ENCODE measurements around the gene FAXDC2.
"Not testable (repeated sequence)": the region's sequence is repeated elsewhere in the genome, so short reads cannot be mapped to it uniquely, and the experiment has no call there.

The FAXDC2 gene

DNA sequence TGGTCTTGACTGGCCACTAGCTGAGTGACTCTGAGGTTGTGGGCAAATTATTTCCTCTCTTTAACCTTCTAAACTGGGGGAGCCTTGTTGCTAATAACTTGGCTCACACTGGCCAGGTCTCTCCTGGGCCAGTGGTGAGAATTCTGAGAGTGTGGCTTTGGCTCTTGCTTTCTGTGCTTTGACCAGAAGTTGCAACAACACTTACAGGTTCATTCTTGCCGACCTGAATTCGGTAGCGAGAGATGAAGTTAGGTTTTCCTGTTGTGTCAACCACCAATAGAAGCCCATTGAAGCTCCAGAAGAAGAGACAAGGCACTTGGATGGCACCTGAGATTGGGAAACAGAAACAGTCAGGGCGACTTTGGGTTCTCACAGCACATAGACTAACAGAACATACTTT is 19.8 kb downstream of the FAXDC2 start:
- no peak for DNase-seq (ENCODE audit: low read depth in 2 of 2)

DNA sequence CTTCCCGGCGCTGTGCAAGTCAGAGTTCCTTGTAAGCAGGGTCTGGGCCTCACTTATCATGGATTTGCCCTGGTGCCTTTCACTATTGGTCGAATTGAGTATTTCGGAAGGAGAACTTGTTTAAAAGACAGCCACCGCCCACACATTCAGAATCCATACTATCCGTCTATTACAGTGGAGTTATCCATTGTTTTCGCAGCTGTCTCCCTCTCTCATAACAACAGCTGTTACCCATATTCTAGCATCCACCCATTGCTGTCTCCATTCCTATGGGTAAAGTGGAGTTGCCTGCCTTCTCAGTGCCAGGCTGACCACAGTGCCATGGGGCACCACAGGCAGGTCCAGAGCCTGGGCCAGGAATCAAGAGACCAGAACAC is 20.2 kb downstream of the FAXDC2 start:
- DNase-seq (ENCODE audit: low read depth in 2 of 2): no peak

DNA sequence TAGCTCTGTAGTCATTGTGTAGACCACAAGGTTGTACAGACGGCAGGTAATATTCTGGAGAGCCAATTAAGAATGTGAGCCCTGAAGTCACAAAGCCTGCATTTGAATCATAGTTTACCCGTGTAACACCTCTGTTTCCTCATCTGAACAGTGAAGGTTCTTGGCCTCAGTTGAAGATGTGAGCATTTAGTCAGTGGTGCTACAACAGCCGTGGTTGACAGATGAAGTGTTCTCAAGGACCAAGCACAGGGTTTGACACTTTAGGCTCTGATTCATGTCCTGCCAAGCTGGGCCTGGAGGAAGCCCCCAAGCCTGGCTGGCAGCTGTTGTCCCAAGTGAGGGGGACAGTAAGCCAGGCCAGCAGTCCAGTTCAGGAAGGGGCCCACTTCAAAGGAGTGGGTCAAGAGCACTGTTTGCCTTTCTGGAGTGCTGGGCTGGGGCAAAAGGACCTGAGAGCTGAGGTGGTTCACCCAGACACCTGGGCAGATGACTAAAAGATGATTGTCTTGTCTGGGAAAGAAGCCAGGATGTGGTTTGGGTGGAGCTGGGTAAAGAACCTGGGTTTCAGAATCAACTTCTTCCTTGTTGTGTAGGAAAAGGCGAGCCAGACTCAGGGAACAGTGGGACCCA is 20.7 kb downstream of the FAXDC2 start:
- DNase-seq (ENCODE audit: low read depth in 2 of 2): no peak

DNA sequence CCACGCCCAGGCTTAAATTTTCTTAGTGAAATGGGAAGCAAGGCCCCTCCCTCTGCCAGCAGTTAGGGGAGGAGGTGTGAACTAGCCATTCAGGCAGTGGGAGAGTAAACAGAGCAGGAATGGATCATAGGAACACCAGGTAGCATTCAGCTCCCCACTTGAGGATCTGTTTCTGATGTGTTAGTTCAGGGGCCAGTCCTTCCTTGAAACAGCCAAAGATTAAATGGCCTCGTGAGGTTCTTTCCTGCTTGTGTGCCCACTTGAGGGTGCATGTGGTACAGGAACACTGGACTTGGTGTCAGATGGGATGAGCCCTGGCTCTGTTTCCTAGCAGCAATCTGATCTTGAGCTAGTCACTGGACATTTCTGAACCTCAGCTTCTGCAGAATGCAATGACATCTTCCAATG is 21.2 kb downstream of the FAXDC2 start:
- no peak for DNase-seq (ENCODE audit: low read depth in 2 of 2)

DNA sequence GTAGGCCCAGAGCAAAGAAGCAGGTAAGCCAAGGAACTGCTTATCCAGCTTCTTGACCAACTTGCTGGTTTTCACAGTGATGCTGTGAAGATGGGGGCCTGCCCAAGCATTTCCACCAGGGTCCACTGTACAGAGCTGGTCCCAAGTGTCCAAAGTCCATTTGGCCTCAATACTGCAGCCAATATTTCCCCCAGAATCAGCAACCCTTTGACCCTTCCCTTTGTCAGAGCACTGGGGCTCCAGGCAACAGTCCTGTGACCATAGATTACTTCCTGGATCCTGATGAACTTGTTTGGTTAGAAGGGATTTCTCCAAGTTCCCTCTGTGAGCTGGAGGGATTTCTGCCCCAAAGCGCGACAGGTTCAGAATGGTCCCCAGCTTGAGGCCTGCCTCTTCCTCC is 26.3 kb downstream of the FAXDC2 start:
- no peak for DNase-seq (ENCODE audit: low read depth in 2 of 2)

DNA sequence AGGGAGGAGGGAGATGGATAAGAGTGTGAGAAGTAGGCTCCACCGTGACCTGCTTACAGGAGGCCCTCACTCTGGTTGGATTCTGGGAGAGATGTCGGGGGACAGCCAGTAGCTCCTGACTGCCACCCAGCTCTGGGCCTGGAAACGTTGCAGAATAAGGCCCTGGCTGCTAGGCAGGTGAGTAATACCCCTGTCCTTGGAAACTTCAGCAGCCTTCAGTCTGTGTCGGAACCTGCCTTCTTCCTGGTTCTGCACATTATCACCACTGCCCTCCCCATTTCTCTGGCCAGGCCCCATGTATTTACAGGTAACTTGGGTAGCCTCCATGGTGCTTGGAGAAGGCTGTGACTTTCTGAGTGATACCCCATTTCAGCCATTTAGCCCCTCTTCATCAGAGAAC is 26.8 kb downstream of the FAXDC2 start:
- no peak for DNase-seq (ENCODE audit: low read depth in 2 of 2)

DNA sequence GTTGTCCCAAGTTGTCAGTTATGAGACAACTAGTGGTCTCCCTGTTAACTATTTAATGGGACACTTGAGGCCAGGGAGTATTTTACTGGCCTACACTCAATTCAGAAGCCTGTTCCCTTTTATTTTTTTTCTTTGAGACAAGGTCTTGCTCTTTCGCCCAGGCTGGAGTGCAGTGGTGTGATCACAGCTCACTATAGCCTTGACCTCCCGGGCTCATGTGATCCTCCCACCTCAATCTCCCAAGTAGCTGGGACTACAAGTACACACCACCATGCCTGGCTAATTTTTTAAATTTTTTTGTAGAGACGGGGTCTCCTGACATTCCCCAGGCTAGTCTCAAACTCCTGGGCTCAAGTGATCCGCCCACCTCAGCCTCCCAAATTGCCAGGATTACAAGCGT is 27.5 kb downstream of the FAXDC2 start:
- not testable (repeated sequence) for DNase-seq (ENCODE audit: low read depth in 2 of 2)

DNA sequence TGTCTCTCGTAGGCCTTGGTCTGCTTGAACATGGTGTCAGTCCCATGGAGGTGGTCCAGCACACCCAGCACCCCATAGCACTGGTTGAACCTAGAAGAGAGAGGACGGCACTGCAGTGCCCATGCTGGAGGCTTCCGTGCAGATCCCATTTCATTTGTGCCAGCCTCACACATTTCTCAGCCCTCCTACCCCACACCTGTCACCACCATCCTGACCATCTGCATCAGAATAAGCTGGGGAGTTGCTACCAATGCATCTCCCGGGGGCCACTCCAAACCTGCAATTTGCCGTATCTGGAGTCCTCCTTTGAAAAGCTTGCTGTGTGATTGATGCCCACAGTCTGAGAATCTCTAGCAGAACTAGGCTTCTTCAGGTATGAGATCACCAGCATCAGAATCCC is 30.0 kb downstream of the FAXDC2 start:
- DNase-seq (ENCODE audit: low read depth in 2 of 2): no peak

DNA sequence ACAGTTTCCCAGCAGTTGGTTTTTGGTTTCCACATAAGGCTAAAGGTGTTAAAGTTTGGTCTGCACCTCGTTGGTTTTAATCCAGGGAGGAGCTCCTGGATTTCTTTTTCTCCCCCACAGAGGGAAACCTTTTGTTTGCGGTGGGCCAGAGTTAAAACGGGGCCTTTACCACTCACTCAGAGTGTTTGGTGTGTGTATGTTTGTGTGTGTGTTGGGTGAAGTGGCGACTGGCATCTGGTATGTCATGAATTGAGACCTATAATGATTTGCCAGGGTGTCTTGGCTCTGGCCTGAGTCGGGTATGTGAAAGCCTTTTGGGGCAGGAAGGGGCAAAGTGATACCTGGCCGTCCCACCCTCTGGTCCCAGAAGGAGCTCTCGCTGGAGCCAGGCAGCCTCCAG is 30.9 kb downstream of the FAXDC2 start:
- no peak for DNase-seq (ENCODE audit: low read depth in 2 of 2)

DNA sequence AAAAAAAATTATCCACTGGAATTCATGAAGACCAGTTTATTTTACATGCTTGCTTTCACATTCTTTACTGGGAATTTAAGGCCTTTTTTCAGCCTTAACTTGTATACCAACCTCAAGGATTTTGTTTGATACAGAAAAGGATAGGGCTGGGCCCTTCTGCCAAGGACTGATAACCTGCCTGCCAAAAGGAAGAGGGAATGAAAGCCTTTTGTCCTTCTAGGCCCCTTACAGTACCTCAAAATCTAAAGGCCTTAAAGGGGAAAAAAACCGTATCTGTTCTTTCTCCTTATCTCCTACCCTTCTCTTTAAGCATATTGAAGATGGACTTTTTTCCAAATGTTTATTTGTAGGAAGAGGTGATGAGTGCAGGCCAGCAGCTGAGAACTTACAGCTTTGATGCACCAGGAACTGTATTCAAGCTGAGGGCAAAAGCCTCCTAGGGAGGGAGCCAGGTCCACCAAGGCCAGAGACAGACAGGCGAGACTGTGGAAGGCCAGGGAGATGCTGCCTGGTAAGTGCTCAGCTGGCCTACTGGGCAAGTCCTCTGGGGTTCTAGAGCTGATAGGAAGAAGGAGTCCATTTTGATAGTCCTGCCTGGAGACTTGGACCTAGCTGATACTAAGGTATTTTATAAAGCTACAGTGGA is 31.8 kb downstream of the FAXDC2 start:
- no peak for DNase-seq (ENCODE audit: low read depth in 2 of 2)

DNA sequence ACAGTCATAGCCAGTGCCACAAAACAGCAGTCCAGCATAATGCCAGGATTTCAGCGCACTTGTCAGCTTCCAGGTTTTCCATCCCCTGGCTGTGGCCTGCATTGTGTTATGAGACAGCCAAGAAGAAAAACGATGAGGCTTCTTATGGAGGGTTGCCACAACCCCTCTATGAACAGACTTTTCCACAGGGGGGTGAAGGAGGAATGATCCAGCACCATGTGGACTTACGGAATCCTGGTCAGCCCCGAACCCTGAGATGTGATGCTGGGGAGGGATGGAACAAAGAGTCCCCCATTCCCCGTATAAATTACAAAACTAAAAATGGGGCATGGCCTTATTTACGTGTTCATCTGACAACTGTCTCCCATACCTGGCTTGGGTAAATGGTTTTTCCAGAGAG is 32.6 kb downstream of the FAXDC2 start:
- DNase-seq (ENCODE audit: low read depth in 2 of 2): no peak

DNA sequence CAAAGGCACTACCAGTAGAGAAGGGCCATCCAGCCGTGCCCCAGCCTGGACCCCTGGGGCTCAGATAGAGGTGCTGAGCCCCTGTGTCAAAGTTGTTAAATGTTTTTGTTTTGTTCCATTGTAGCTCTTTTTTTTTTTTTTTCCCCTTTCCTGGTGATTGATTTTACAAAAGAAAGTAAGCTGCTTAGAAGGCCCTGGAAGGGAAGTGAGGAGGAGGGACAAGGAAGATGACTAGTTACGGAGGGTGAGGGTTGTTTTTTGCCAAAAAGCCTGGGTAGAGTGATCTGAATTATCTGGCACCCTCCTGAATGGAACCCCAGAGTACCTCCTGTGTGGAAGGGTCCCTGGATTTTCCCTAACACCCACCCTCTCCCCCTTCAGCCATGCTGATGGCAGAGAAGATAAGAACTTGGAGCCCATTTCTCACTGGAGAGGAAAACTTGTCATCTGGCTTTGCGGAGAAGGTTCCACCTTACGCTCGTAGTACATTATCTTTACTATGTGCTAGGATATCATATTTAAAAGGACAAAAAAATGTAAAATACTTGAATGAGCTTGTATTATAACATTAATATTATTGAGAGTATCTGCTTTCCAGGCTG is 33.4 kb downstream of the FAXDC2 start:
- DNase-seq (ENCODE audit: low read depth in 2 of 2): no peak

DNA sequence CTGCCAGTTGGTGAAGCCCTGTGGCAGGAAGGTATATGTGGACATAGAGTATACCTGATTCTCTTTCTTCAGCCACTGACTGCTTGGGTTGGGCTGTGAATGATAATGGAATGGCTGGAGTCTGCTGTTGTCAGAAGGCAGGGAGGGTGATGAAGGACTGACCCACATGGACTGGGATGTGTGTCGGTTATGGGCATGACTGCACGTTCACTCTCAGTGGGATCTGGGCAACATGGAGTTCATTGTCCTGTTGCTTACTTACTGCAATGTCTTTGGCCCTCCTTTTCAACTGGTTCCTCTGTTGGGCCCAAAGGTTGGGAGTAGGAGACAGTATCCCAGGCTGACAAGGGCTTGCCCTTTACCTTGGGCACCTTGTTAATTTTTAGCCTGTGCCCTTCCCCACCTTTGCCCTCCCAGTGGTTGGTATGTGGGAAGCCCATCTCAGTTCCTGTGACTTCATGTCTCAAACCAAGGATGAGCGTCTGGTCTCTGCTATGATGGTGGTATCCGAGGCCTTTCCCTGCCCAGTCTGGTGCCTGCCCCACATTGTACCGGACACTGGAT is 34.6 kb downstream of the FAXDC2 start:
- no peak for DNase-seq (ENCODE audit: low read depth in 2 of 2)

DNA sequence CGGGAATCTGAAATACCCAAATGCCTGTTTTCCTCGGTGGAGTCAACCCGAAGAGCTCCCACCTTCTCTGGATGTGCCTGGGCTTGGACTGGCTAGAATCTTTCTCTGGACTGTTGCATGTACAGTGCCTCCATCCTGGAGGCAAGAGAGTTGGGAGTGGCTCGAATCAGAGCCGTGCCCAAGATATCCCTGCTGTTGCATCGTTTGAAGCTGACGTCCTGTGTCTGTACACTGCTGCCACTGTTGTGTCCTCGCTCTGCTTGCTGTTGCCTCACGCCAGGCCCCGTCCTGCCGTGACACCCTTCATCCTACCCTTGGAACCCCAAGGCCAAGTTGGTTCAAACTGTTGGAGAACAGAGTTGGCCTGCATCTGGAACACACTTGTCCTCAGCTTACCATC is 35.4 kb downstream of the FAXDC2 start:
- no peak for DNase-seq (ENCODE audit: low read depth in 2 of 2)

DNA sequence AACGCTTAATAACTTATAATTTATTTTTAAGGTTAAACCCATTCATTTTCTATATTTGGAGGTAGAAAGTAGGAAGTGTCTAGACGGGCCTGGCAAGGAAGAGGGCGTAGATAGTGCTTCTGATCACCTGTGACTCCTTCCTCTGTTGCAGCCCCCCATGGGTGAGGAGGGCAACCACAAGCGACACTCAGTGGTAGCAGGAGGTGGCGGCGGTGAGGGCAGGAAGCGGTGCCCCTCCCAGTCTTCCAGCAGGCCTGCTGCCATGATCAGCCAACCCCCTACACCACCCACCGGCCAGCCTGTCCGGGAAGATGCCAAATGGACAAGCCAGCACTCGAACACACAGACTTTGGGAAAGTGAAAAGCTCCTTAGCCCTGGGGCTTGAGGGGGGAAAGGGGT is 36.7 kb downstream of the FAXDC2 start:
- peak in 1 of 2 donors; percentile 9 for DNase-seq (ENCODE audit: low read depth in 2 of 2)

DNA sequence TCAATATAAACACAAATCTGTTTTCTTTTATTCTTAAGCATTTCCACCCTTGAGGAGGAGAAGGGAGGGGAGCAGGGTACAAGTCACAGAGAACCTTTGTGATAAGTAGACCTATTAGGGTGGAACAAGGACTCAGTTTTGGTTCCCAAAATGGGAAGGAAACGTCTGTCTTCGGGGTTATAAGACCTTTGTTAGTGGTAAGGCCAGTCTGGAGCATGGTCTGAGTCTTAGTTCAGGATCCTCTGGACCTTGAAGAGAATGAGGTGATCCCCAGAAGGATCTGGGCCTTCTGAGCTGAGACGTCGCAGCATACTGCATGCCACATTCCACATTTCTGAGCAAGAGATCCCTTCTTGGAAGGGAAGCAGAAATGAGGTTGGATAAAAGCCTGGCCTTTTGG is 37.2 kb downstream of the FAXDC2 start:
- DNase-seq (ENCODE audit: low read depth in 2 of 2): no peak

DNA sequence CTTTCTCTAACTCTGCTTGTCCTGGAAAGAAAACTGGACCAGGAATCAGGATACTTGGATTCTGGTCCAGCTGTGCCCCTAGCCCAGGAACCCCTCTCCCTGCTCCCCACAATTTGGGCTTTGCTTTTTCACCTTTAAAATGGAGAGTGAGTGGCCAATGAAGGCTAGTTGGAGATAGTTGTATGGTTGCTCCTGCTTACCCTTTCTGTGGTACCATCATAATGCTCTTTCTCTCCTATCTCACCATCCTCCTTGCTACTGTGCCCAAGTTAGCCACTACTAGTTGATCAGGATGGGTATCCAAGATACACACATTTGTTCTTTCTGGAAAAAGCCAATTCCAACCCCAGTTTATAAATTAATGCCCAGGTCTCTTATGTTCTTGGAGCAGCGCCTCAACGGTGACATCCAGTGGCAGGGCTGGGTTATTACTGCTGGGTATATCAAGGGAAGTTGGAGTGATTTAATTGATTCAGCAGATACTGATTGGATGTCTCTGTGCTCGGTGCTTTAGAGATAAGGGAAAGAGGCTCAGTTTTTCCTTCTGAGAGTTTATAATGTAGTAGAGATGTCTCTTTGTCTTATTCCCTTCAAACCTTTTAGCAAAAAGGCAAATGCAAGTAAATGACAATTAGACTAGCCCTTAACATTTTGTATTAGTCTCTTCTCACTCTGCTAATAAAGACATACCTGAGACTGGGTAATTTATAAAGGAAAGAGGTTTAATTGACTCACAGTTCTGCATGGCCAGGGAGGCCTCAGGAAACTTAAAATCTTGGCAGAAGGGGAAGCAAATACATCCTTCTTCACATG is 38.5 kb downstream of the FAXDC2 start:
- DNase-seq (ENCODE audit: low read depth in 2 of 2): peak; percentile 17 to 46

DNA sequence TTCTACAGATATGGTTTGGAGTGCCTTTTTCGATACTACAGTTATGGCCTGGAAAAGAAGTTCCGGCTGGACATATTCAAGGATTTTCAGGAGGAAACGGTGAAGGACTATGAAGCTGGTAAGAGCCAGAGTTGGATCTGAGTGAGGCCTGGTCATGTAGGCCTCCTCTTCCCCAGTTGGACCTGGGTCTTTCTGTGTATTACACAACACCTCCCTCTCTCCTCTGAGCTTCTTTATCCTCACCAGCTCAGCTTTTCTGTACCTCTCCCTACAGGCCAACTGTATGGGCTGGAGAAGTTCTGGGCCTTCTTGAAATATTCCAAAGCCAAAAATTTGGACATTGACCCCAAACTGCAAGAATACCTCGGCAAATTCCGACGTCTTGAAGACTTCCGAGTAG is 39.2 kb downstream of the FAXDC2 start:
- no peak for DNase-seq (ENCODE audit: low read depth in 2 of 2)

DNA sequence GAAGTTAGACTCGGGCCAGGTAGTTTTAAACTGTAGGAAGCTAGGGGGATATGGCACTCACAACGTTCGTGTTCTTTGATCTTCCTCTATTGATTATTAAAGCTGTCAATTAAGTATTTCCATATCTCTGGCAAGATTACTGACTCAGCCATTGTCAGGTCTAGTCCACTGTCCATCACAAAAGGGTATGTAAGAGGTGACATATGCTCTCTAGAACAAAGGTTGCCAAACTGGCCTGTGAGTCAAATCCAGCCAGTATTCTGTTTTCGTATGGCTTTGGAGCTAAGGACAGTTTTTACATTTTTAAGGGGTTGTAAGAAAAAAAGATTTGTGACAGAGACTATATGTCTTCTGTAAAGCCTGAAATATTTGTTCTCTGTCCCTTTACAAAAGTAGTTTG is 44.2 kb downstream of the FAXDC2 start:
- DNase-seq (ENCODE audit: low read depth in 2 of 2): no peak

DNA sequence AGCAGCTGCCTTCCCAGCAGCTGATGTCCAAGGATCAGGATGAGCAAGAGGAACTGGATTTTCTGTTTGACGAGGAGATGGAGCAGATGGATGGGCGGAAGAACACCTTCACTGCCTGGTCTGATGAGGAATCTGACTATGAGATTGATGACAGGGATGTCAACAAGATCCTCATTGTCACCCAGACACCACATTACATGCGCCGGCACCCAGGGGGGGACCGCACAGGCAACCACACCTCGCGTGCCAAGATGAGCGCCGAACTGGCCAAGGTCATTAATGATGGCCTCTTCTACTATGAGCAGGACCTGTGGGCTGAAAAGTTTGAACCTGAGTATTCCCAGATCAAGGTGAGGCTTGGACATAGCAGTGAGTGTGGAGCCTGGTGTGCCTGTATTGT is 48.4 kb downstream of the FAXDC2 start:
- DNase-seq (ENCODE audit: low read depth in 2 of 2): no peak

DNA sequence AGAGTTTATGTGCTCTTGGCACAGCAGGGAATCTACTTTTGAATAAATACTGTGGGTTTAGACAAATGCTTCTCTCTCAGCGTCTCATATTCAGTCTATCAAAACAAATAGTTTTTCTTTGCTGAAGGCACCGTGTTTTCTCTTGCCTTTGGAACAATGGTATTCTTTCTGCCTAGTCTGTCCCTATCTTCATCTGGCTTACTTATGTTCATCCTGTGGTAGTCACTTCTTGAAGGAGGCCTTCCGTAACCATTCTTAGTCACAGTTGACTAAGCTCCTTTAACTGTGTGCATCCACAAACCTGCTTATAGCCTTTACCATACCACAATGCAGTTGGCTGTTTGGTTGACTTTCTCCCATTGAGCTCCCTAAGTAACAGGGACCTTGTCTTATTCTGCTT is 49.3 kb downstream of the FAXDC2 start:
- DNase-seq (ENCODE audit: low read depth in 2 of 2): no peak

DNA sequence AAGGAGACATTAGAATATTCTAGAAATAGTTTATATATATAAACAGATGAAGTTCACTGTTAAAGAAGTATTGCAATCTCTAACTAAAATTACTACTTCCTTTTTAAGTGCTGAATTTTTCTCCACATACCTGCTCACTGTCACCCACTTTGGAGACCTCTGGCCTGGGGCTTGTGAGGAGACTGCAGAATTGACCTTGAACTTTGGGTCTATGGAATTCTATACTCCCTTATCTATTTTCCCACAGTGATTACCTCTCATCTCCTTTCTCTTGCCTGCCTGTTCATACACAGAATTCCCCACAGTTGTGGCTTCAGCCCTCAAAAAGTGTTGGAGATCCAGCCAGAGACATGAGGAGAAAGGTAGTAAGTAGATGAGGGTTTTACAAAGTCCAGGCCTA is 49.8 kb downstream of the FAXDC2 start:
- DNase-seq (ENCODE audit: low read depth in 2 of 2): no peak
